HG03558 (cell line): ENCODE data around the gene MEIKIN.

Experiments used
- ATAC-seq: cut with Tn5 transposase; IDR thresholded peaks from one replicate; pipeline ENCODE4 v1.9.1; 2021; ENCODE audit warnings: moderate number of reproducible peaks; ENCODE audit not compliant: unreplicated experiment; ENCODE audit errors: extremely low read depth

MEIKIN gene, protein sequence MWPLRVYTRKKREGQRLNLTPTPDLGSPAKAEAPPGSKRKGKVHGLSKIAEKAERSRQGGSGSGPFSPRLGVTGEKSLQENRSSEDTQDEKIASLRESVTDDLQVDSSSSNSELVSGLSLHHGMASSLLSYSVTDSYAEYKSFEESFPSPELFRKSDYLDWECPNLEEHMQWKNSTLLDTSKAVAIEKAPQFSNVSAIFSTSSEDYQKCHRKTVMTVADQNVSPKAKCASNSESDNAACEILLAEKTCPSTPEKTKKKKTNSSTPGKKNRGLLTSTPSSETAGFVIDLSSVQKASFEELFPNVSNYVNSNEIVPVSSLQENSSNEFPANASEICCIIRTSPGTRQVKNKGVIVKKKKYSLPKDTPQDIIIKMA

DNA sequence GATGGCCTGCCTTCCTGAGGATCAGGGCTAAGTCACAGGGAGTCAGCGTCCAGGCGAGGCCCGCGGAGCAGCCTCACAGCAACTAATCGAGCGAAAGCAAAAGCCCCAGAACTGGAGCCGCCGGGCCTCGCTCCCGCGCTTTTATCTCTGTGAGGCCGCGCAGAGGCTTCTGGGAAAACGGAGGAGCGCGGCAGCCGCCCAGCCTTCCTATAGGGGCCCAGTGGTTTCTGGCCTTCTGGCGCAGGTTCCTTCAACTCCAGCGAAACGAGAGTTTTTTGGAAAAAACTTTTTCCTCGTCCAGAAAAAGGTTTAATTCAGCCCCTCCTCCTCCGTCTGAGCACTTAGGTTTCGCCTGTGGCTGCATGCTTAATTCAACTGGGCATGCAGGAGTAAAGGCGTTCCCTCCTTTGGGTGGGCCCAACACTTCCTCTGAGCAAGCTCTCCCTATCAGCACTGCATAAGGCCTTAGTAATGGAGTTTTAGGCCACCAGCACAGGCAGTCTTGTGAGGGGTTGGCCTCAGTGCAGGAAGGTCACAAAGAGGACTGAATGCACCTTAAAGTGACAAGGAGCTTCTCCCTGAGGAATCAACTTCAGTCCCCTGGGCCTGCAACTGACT lies at the start of gene MEIKIN:
TSS of gene MEIKIN (minus strand) at position 113 of the 618 bp plus-strand sequence. CDS start 158 bp downstream, outside the sequence.
- ATAC-seq, result no peak

- ATAC-seq, result no peak
These were observed 49.2 kb upstream of the MEIKIN start for GRCh38 chr5:131994533-131995226.

DNA sequence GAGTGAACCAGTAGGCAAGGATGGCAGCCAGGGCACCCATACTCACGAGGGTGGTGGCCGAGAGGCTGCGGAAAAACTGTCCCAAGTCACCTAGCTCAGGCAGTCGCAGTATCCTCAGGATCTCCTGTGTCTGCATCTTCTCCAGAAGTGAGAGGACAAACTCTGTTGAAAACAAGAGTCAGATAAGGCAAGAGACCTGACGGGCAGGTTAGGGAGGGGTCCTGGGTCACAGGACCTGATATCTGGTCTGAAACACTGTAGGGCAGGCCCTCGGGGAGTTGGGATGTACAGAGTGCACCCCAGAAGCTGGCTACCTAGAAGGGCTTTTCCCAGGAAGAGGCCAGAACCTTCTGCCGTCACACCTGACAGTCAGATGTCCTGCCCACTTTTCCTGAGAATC lies 48.6 kb upstream of the MEIKIN start:
- no peak for ATAC-seq

- ATAC-seq, result no peak
These were observed 48.2 kb upstream of the MEIKIN start for GRCh38 chr5:131993676-131994075.

GRCh38 chr5:131992370-131992769 lies 46.9 kb upstream of the MEIKIN start:
- ATAC-seq, result no peak

GRCh38 chr5:131991593-131992324 lies 46.3 kb upstream of the MEIKIN start:
- no peak for ATAC-seq

DNA sequence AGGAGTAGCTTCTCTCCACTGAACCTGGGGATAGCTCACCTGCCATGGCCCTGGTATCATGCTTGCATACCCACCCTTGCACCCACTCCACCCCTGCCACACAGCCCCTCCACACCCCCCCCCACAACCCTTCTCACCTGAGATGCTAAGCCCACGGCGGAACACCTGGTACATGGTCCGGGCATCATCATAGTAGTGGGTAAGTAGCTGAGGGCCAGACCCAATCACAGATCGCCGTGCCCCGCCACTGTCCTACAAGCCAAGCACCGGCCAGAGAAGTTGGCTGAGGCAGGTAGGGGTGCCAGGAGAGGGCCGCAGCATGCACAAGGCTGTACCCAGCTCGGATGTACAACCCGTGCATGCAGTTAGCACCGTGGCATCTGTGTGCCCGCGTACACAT lies 45.3 kb upstream of the MEIKIN start:
- ATAC-seq, result no peak

DNA sequence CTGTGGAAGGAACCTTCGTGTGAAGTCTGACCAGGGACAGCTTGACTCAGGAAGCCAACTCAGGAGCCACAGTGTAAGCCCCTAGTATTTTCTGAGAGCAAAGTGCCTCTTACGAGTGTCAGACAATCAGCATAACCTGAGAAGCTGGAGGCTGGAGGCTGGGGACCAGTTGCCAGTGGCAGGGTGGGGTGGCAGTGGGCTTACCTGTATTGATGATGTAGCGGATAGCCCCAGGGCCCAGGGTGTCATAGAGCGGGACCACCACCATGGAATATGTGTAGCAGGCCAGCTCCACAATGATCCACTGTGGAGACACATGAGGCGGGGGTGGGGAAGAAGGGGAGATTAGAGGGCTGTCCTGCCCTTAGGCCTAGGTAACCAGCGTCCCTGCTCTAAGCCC lies 43.1 kb upstream of the MEIKIN start:
- ATAC-seq, result no peak

GRCh38 chr5:131987251-131987650 lies 41.8 kb upstream of the MEIKIN start:
- ATAC-seq, result no peak

GRCh38 chr5:131986161-131986912 lies 40.9 kb upstream of the MEIKIN start:
- ATAC-seq, result no peak

GRCh38 chr5:131984956-131985665 lies 39.6 kb upstream of the MEIKIN start:
- no peak for ATAC-seq

DNA sequence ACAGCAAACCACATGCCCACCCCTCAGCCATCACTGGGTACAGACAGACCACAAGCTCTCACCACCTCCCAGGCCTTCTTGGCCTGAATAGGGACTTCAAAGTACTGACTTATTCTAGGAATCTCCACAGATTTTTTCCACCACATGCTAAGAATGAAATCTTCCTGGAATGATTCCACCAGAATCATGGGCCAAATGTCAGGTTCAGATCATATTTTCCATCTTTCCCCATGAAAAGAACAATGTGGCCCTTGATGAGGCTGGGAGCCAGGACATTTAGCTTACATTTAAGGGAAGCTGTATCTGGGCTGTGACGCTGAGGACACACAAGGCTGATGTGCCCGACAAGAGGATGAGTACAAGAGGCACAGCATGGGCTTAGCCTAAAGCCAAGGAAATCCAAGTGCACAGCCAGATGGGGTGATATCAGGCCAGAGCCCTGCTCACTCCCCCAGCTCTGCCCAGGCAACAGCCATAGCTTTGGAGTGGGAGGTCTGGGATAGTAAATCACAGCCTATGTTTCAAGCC lies 37.8 kb upstream of the MEIKIN start:
- ATAC-seq, result no peak

DNA sequence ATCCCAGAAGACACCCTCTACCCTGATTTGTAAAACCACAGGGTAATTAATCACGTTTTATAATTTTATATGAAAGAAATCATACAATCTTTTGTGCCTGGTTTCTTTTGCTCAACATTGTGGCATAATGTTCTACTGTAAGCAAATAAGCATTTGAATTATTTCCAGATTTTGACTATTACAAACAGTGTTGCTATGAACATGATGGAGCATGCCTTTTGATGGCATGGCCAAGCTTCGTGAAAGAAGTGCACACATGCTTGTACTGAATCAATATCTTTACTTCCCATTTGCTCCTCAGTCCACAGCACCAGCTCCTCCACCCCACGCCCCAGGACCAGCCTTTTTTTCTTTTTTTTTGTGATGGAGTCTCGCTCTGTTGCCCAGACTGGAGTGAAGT lies 36.1 kb upstream of the MEIKIN start:
- ATAC-seq, result no peak

GRCh38 chr5:131980696-131981095 lies 35.2 kb upstream of the MEIKIN start:
- ATAC-seq, result no peak

- no peak for ATAC-seq
These were observed 34.4 kb upstream of the MEIKIN start for GRCh38 chr5:131979816-131980215.

DNA sequence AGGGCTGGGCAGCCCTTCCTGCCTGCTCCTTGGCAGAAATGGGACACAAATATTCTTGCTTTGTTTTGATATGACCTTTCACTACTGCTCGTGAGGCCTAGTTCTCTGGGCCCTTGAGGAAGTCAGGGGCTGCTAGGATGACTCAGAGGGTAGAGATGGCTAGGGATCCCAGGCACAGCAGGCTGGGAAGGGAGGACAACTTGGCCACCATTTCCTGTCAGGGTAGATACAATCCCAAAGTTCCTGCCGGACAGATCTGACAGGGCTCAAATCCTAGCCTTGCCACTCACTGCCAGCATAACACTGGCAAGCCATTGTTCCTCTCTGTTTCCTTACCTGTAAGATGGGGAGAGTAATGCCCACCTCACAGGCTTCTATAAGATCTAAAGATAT lies 31.7 kb upstream of the MEIKIN start:
- ATAC-seq, result no peak

DNA sequence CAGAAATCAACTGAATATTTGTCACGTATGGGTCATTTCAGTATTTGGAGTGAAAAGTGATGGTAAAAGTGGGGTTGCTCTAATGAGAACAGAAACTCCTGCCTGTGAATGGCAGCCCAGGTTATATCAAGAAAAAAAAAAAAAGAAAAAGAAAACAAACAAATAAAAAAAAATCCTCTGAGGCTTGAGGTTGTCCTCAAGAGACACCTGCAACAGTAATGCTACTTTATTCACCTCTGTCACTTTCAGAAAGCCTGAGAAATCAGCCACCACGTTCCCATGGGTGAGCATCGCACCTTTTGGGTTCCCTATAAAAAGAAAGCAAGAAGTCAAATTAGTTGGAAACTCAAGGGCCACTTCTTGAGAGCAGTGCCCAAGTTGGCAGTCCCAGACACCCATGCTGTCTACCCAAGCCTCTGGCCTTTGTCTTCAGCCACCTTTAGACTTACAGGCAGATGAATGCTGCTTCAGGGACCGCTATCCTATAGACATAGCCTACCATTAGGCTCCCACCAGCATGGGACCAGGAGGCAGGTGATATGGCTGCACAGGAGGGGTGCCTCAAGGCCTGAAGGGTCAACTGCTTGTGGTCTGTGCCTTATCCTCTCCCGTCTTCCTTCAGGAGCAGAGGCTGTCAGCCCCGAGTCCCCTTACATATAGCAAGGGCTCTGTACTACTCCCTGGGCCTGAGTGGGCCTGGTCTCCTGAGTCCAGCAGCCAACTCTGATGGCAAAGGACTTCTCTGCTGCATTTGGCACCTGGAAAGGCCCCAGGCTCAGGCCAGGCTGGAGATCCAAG lies 31.1 kb upstream of the MEIKIN start:
- ATAC-seq, result no peak

- ATAC-seq, result no peak
These were observed 29.7 kb upstream of the MEIKIN start for GRCh38 chr5:131974956-131975726.
